IPS-18c (cell line): ENCODE measurements around the gene BMPR2.
"Not testable (repeated sequence)": the region's sequence is repeated elsewhere in the genome, so short reads cannot be mapped to it uniquely, and the experiment has no call there.

Source experiments
- H3K4me3 ChIP-seq: 2 replicates; pipeline ENCODE4 v1.7.0; 2013; ENCODE audit warnings: low read depth, mild to moderate bottlenecking, low read length, moderate library complexity; ENCODE audit not compliant: insufficient read depth
- H3K9me3 ChIP-seq: one replicate; pipeline ENCODE4 v1.6.1; 2013; ENCODE audit warnings: mild to moderate bottlenecking, low read length, moderate library complexity; ENCODE audit not compliant: control insufficient read depth, insufficient read depth

BMPR2 gene

GRCh38 chr2:202376460-202377206, 506 bp downstream of the BMPR2 start:
- no peaks in the 10 kb centered on the region for H3K9me3 ChIP-seq
- H3K4me3 ChIP-seq: peak overlapping the region; percentile 87

- peak overlapping the region; percentile 87 for H3K4me3 ChIP-seq
- no peaks in the 10 kb centered on the region for H3K9me3 ChIP-seq
These were observed 1.2 kb downstream of the BMPR2 start for GRCh38 chr2:202377207-202377761.

GRCh38 chr2:202378001-202378400, 1.9 kb downstream of the BMPR2 start:
- Histone ChIP-seq H3K9me3 (no peaks in the 10 kb centered on the region), H3K4me3 (peak overlapping the region; percentile 87)

- Histone ChIP-seq H3K4me3 (peak overlapping the region; percentile 87; the same call in 1 of the 2 replicates), H3K9me3 (no peaks in the 10 kb centered on the region)
These were observed 2.7 kb downstream of the BMPR2 start for GRCh38 chr2:202378662-202379358.

- Histone ChIP-seq H3K9me3 (no peaks in the 10 kb centered on the region), H3K4me3 (no peak overlapping the region)
These were observed 6.6 kb downstream of the BMPR2 start for GRCh38 chr2:202382684-202383083.

GRCh38 chr2:202386495-202386894, 10.4 kb downstream of the BMPR2 start:
- H3K9me3 ChIP-seq, H3K4me3 ChIP-seq: not testable (repeated sequence)

GRCh38 chr2:202387608-202388342, 11.6 kb downstream of the BMPR2 start:
- H3K4me3 ChIP-seq: no peak overlapping the region
- H3K9me3 ChIP-seq: no peaks in the 10 kb centered on the region

- Histone ChIP-seq H3K4me3 (no peak overlapping the region), H3K9me3 (no peaks in the 10 kb centered on the region)
These were observed 24.8 kb downstream of the BMPR2 start for GRCh38 chr2:202400941-202401340.

- no peak overlapping the region for H3K4me3 ChIP-seq
These were observed 29.7 kb downstream of the BMPR2 start for GRCh38 chr2:202405798-202406197.

GRCh38 chr2:202406445-202406978, 30.4 kb downstream of the BMPR2 start:
- Histone ChIP-seq H3K4me3 (no peak overlapping the region), H3K9me3 (no peaks in the 10 kb centered on the region)

More at GRCh38 chr2:202405798-202406197, 29.7 kb downstream of the BMPR2 start:
- no peaks in the 10 kb centered on the region for H3K9me3 ChIP-seq

GRCh38 chr2:202408546-202409140, 32.5 kb downstream of the BMPR2 start:
- H3K4me3 ChIP-seq: no peak overlapping the region
- no peaks in the 10 kb centered on the region for H3K9me3 ChIP-seq

GRCh38 chr2:202410092-202410491, 34.0 kb downstream of the BMPR2 start:
- no peaks in the 10 kb centered on the region for H3K9me3 ChIP-seq
- H3K4me3 ChIP-seq: no peak overlapping the region

- no peaks in the 10 kb centered on the region for H3K9me3 ChIP-seq
These were observed 35.0 kb downstream of the BMPR2 start for GRCh38 chr2:202411097-202411496.

GRCh38 chr2:202418027-202418426, 41.9 kb downstream of the BMPR2 start:
- no peak overlapping the region for H3K4me3 ChIP-seq
- no peaks in the 10 kb centered on the region for H3K9me3 ChIP-seq

More at GRCh38 chr2:202411097-202411496, 35.0 kb downstream of the BMPR2 start:
- no peak overlapping the region for H3K4me3 ChIP-seq

GRCh38 chr2:202418511-202418910, 42.4 kb downstream of the BMPR2 start:
- no peak overlapping the region for H3K4me3 ChIP-seq
- no peaks in the 10 kb centered on the region for H3K9me3 ChIP-seq

GRCh38 chr2:202423139-202423538, 47.0 kb downstream of the BMPR2 start:
- H3K4me3 ChIP-seq: no peak overlapping the region
- no peaks in the 10 kb centered on the region for H3K9me3 ChIP-seq

- H3K9me3 ChIP-seq: no peaks in the 10 kb centered on the region
- no peak overlapping the region for H3K4me3 ChIP-seq
These were observed 48.9 kb downstream of the BMPR2 start for GRCh38 chr2:202425036-202425435.
